ENCODE measurements around the gene HDAC6. TPM values are rescaled to one million over a fixed set of nuclear protein-coding genes. Genes with fewer than 3 reads are reported as not detected.

Gene HDAC6
- total and polyA plus RNA-seq, 2 of the 13 experiments (the other 11 are each of a cell fraction or from before 2014, with no cell fraction given), result 80.4 to 93.6 TPM

- TF ChIP-seq ZNF142 (CRISPR knock-in tag; IDR thresholded peaks at IDR 0.05) (no peak), KLF12 (CRISPR knock-in tag; IDR thresholded peaks at IDR 0.05; ENCODE audit: borderline replicate concordance) (no peak), MBNL3 (CRISPR knock-in tag; conservative IDR thresholded peaks at IDR 0.05) (no peak), ZSCAN21 (CRISPR knock-in tag; IDR thresholded peaks at IDR 0.05; ENCODE audit: borderline replicate concordance) (no peak)
Observed at GRCh38 chrX:48824066-48824465, 22.2 kb downstream of the HDAC6 start (continued).

GRCh38 chrX:48826135-48826875 is 24.4 kb downstream of the HDAC6 start, which contains the start of gene ERAS:
TSS of gene ERAS (plus strand) at chrX:48826513. CDS start at chrX:48829124, 2,611 bp downstream.
- Histone ChIP-seq H3K36me3 (replicated peaks in 1 of 2; ENCODE audit: control insufficient read depth in 1 of 2, insufficient read depth in 2 of 2, low read length in 2 of 2) (peaks cover 0 to 8% of the 10 kb centered on the region in 2 experiments; a peak in 1 of 5 replicates), H2AFZ (ENCODE audit: low read length) (no peak within 1 kb of the TSS), H3K9me3 (ENCODE audit: low read length) (no peaks in the 10 kb centered on the region), H3K4me1 (ENCODE audit: insufficient read depth, low read length) (no peaks in the 10 kb centered on the region), H3K4me3 (replicated peaks in 1 of 3; ENCODE audit: insufficient read depth in 1 of 3, low read depth in 2 of 3, low read length in 3 of 3) (no peak within 1 kb of the TSS), H4K20me1 (ENCODE audit: insufficient read depth, low read length) (no peaks in the 10 kb centered on the region), H3K79me2 (ENCODE audit: insufficient read depth, low read length) (no peaks in the 10 kb centered on the region), H3K27me3 (ENCODE audit: control insufficient read depth in 1 of 2, insufficient read depth in 2 of 2, low read length in 2 of 2) (no peaks in the 10 kb centered on the region), H3K9ac (ENCODE audit: insufficient read depth, low read depth, low read length) (no peak within 1 kb of the TSS), H3K4me2 (ENCODE audit: low read depth, low read length) (no peak within 1 kb of the TSS), H3K27ac (ENCODE audit: extremely low read length, insufficient read depth, low read length) (no peak within 1 kb of the TSS)
- TF ChIP-seq ZNF124 (CRISPR knock-in tag; IDR thresholded peaks at IDR 0.05) (no peak), ZBTB33 (CRISPR knock-in tag; IDR thresholded peaks at IDR 0.05) (0 out of 2 replicates have a peak, but pooled peaks have one; percentile 30)
- 80% methylated on average over 2 of the region's 67 CpGs for WGBS (ENCODE audit: low lambda C conversion rate)
- FAIRE-seq (no peak), ATAC-seq (no peak), DNase-seq (ENCODE audit: low spot score) (no peak)
- intact Hi-C loops (cut with micrococcal nuclease; ENCODE audit: unreplicated experiment) (no loop called here), in situ Hi-C loops (cut with HindIII; ENCODE audit: extremely low pct_ligation_motif_present, low pct_unique_long_range_greater_than_20kb) (no loop called here)
- ChIA-PET CTCF (ENCODE audit: low intra/inter-chr PET ratio, low total read pairs) (no interaction called here), POLR2A (no interaction called here)
- BruUV-seq (replicated peaks), result no TSS peak

Data from HepG2 (cell line).